GM12865 (cell line): ENCODE results near the gene CCL11.
"Not testable (repeated sequence)": the region's sequence is repeated elsewhere in the genome, so short reads cannot be mapped to it uniquely, and the experiment has no call there.

Source experiments
- DNase-seq: peaks from one replicate; pipeline ENCODE4 v3.0.0; 2010; ENCODE audit warnings: low read depth
- H3K4me3 ChIP-seq: 2 replicates; pipeline ENCODE4 v1.5.1; 2011; ENCODE audit warnings: mild to moderate bottlenecking, low read depth, low read length, control low read depth
- TF ChIP-seq, protein P1 (sequence below): IDR thresholded peaks from 2 replicates; pipeline ENCODE4 v1.5.1; 2011; ENCODE audit warnings: low read length, control low read depth, low read depth, inconsistent platforms; ENCODE audit not compliant: insufficient read depth; ENCODE audit errors: missing control alignments

CCL11 gene

GRCh38 chr17:34312080-34312479 lies 26.5 kb downstream of the CCL11 start:
- no peak overlapping the region for H3K4me3 ChIP-seq
- TF ChIP-seq, protein P1, sequence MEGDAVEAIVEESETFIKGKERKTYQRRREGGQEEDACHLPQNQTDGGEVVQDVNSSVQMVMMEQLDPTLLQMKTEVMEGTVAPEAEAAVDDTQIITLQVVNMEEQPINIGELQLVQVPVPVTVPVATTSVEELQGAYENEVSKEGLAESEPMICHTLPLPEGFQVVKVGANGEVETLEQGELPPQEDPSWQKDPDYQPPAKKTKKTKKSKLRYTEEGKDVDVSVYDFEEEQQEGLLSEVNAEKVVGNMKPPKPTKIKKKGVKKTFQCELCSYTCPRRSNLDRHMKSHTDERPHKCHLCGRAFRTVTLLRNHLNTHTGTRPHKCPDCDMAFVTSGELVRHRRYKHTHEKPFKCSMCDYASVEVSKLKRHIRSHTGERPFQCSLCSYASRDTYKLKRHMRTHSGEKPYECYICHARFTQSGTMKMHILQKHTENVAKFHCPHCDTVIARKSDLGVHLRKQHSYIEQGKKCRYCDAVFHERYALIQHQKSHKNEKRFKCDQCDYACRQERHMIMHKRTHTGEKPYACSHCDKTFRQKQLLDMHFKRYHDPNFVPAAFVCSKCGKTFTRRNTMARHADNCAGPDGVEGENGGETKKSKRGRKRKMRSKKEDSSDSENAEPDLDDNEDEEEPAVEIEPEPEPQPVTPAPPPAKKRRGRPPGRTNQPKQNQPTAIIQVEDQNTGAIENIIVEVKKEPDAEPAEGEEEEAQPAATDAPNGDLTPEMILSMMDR: no peak
- DNase-seq: no peak

GRCh38 chr17:34313164-34313563 lies 27.6 kb downstream of the CCL11 start:
- no peak for DNase-seq
- TF ChIP-seq, protein P1: no peak
- no peak overlapping the region for H3K4me3 ChIP-seq

GRCh38 chr17:34314279-34314678 lies 28.7 kb downstream of the CCL11 start:
- TF ChIP-seq, protein P1: no peak
- no peak overlapping the region for H3K4me3 ChIP-seq
- DNase-seq: peak; percentile 44

DNA sequence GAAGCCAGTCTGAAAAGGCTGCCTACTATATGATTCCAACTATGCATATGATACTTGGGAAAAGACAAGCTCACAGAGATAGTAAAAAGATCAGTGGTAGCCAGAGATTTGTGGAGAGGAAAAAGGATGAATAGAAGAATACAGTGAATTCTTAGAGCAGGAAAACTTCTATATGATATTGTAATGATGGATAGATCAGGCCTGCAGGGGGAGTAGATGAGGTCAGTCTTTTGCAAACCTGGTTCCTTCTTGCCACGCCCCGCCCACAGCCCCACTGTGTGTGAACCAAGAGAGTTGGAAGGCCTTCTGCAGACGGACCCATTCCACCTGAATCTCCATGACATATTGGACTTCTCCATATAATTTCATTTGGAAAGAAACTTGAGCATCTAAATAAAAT lies 32.9 kb downstream of the CCL11 start:
- TF ChIP-seq, protein P1: no peak
- DNase-seq: peak; percentile 42
- H3K4me3 ChIP-seq: no peak overlapping the region

- no peak for DNase-seq
- TF ChIP-seq, protein P1: no peak
- no peak within 1 kb of the TSS for H3K4me3 ChIP-seq
Measured at GRCh38 chr17:34319039-34319483, 33.5 kb downstream of the CCL11 start, which contains the start of gene CCL8. CCL8 (plus strand) TSS chr17:34319435; CDS start chr17:34319502, 67 bp downstream.

DNA sequence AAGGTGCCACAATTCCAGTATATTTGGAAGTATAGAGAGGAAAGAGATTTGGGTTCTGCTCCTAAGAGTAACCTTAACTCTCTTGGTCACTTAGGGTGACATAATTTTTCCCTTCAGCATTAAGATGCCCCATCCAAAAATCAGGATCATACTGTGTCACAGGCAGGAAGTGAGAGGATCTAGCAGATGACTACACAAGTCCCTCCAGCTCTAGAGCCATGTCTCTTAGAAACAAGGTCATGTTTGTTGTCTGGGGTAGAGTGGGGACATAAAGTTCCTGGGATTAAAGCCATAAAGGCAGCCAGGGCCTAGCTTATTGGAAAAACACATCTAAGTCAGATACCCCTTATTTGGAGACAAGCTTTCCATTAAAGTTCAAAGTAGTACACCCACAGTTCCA lies 36.4 kb downstream of the CCL11 start:
- no peak overlapping the region for H3K4me3 ChIP-seq
- TF ChIP-seq, protein P1: no peak
- no peak for DNase-seq

DNA sequence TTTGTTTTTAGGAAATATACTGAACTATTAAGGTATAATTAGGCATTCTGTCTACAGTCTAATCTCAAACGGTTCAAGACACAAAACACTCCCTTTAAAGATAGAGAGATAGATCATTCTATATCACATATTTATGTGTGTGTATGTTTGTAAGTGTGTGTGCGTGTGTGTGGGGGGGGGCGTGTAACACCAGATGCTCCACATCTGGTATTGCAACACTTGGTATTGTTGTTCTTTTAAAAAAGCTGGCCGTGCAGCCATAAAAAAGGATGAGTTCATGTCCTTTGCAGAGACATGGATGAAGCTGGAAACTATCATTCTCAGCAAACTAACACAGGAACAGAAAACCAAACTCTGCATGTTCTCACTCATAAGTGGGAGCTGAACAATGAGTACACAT lies 42.0 kb downstream of the CCL11 start:
- DNase-seq, H3K4me3 ChIP-seq: not testable (repeated sequence)
